Caco-2 (cell line): ENCODE data around the gene CCND2. TPM values are rescaled to one million over a fixed set of nuclear protein-coding genes. Genes with fewer than 3 reads are reported as not detected.
"Not testable (repeated sequence)": the region's sequence is repeated elsewhere in the genome, so short reads cannot be mapped to it uniquely, and the experiment has no call there.

Source experiments
- BruUV-seq: library from RNA; stranded (reverse); fragments of 400-500 nt; replicated peaks from 2 replicates; lab custom pipeline; 2021; lab: Mats Ljungman, UMichigan
- CTCF ChIA-PET: fragments of 300-600 bp; sonication (Branson Sonifier 250); formaldehyde crosslinking; loops from one replicate; lab custom pipeline; 2022; ENCODE audit warnings: antibody characterized with exemption; lab: Charles Lee
- POLR2A ChIA-PET: fragments of 300-600 bp; sonication (Branson Sonifier 250); formaldehyde crosslinking; loops from one replicate; lab custom pipeline; 2022; ENCODE audit warnings: antibody characterized with exemption; lab: Charles Lee
- DNase-seq, 2 experiments: peaks; one replicate each; pipeline versions ENCODE4 v3.0.0 to v3.0.0-alpha.2; 2020 to 2022
- H3K27me3 ChIP-seq: replicated peaks from 2 replicates; pipeline ENCODE4 v1.6.0; 2011; ENCODE audit warnings: low read length; ENCODE audit not compliant: control insufficient read depth, insufficient read depth
- H3K36me3 ChIP-seq: 2 replicates; pipeline ENCODE4 v1.5.1; 2011; ENCODE audit warnings: low read length; ENCODE audit not compliant: control insufficient read depth, insufficient read depth
- H3K4me1 ChIP-seq: fragments of 250-450 bp; sonication (Bioruptor Pico); 2 replicates; pipeline ENCODE4 v1.5.1; 2020; ENCODE audit warnings: mild to moderate bottlenecking
- H3K4me3 ChIP-seq: 2 replicates; pipeline ENCODE4 v1.5.1; 2011; ENCODE audit warnings: low read depth, mild to moderate bottlenecking, control low read depth, low read length
- H3K9me3 ChIP-seq: fragments of 250-450 bp; sonication (Bioruptor Pico); 2 replicates; pipeline ENCODE4 v1.5.1; 2020; ENCODE audit warnings: mild to moderate bottlenecking, moderate library complexity
- H3K27ac Mint-ChIP-seq: one replicate; pipeline ENCODE4 v1.8.0; 2022; ENCODE audit warnings: mixed read lengths; ENCODE audit not compliant: unreplicated experiment
- H3K27me3 Mint-ChIP-seq: one replicate; pipeline ENCODE4 v1.8.0; 2022; ENCODE audit warnings: mixed read lengths; ENCODE audit not compliant: insufficient read depth, unreplicated experiment
- H3K36me3 Mint-ChIP-seq: one replicate; pipeline ENCODE4 v1.8.0; 2022; ENCODE audit warnings: mild to moderate bottlenecking, mixed read lengths; ENCODE audit not compliant: insufficient read depth, unreplicated experiment
- H3K4me1 Mint-ChIP-seq: one replicate; pipeline ENCODE4 v1.8.0; 2022; ENCODE audit warnings: low read depth, mixed read lengths; ENCODE audit not compliant: unreplicated experiment
- H3K4me3 Mint-ChIP-seq: one replicate; pipeline ENCODE4 v1.8.0; 2022; ENCODE audit warnings: mild to moderate bottlenecking, moderate library complexity, mixed read lengths; ENCODE audit not compliant: unreplicated experiment
- H3K9me3 Mint-ChIP-seq: one replicate; pipeline ENCODE4 v1.8.0; 2022; ENCODE audit warnings: mixed read lengths; ENCODE audit not compliant: unreplicated experiment
- CTCF ChIP-seq, 2 experiments: fragments of 200-600 bp in 1 of 2; IDR thresholded peaks; 1 replicate in 1 of 2; 2 replicates in 1 of 2; pipeline versions ENCODE4 v1.5.1 to v1.8.0; 2011 to 2022; ENCODE audit warnings: antibody characterized with exemption in 1 of 2, control low read depth in 1 of 2, inconsistent platforms in 1 of 2, low read depth in 1 of 2, low read length in 1 of 2, mild to moderate bottlenecking in 1 of 2, moderate library complexity in 1 of 2; ENCODE audit not compliant: insufficient read depth in 1 of 2, severe bottlenecking in 1 of 2, unreplicated experiment in 1 of 2
- intact Hi-C: fragments of 100-400 bp; cut with micrococcal nuclease; formaldehyde crosslinking; loops from one replicate; pipeline ENCODE4 v1.10.0; 2022; ENCODE audit not compliant: unreplicated experiment
- total RNA-seq: library from RNA; stranded (reverse); gene quantifications from 2 replicates; pipeline ENCODE4 v1.2.3, GENCODE V29; 2022

CCND2 gene
- total RNA-seq, 1 experiment from 2014 or later: 145 TPM

GRCh38 chr12:4243091-4243490 lies 30.5 kb upstream of the CCND2 start:
- peaks cover 33% of the 10 kb centered on the region for H3K27me3 Mint-ChIP-seq
- TF ChIP-seq CTCF (IDR thresholded peaks at IDR 0.05; ENCODE audit: insufficient read depth in 1 of 2, low read depth in 1 of 2, low read length in 1 of 2, severe bottlenecking in 1 of 2, unreplicated experiment in 1 of 2): no peak
- no TSS peak for BruUV-seq
- Histone ChIP-seq H3K36me3 (no peaks in the 10 kb centered on the region), H3K4me3 (no peak overlapping the region), H3K4me1 (no peaks in the 10 kb centered on the region), H3K27me3 (no peaks in the 10 kb centered on the region), H3K9me3 (peaks cover 9% of the 10 kb centered on the region; the same call in 1 of the 2 replicates)
- no peak for DNase-seq
- H3K36me3 Mint-ChIP-seq: no peaks in the 10 kb centered on the region
- CTCF ChIA-PET: no interaction called here
- peaks cover 24% of the 10 kb centered on the region for H3K9me3 Mint-ChIP-seq
- H3K27ac Mint-ChIP-seq: no peak overlapping the region
- intact Hi-C loops: no loop called here
- POLR2A ChIA-PET: no interaction called here
- H3K4me3 Mint-ChIP-seq: no peak overlapping the region
- no peaks in the 10 kb centered on the region for H3K4me1 Mint-ChIP-seq

- CTCF ChIA-PET, H3K4me1 Mint-ChIP-seq, intact Hi-C loops: not testable (repeated sequence)
Observed at GRCh38 chr12:4243491-4244100, 30.0 kb upstream of the CCND2 start.

GRCh38 chr12:4244868-4245267 lies 28.7 kb upstream of the CCND2 start:
- H3K9me3 Mint-ChIP-seq: peaks cover 9% of the 10 kb centered on the region
- no peak for DNase-seq
- TF ChIP-seq CTCF (IDR thresholded peaks at IDR 0.05; ENCODE audit: insufficient read depth in 1 of 2, low read depth in 1 of 2, low read length in 1 of 2, severe bottlenecking in 1 of 2, unreplicated experiment in 1 of 2): no peak
- Histone ChIP-seq H3K36me3 (no peaks in the 10 kb centered on the region), H3K4me3 (no peak overlapping the region), H3K27me3 (0 out of 2 replicates have a peak, but pooled peaks cover 1% of the 10 kb centered on the region), H3K4me1 (no peaks in the 10 kb centered on the region), H3K9me3 (no peaks in the 10 kb centered on the region)
- H3K27ac Mint-ChIP-seq: no peak overlapping the region
- H3K27me3 Mint-ChIP-seq: peaks cover 26% of the 10 kb centered on the region
- BruUV-seq: no TSS peak
- H3K4me1 Mint-ChIP-seq: no peaks in the 10 kb centered on the region
- CTCF ChIA-PET: no interaction called here
- POLR2A ChIA-PET: no interaction called here
- H3K36me3 Mint-ChIP-seq: no peaks in the 10 kb centered on the region
- no peak overlapping the region for H3K4me3 Mint-ChIP-seq
- intact Hi-C loops: no loop called here

More at GRCh38 chr12:4243491-4244100, 30.0 kb upstream of the CCND2 start:
- H3K9me3 ChIP-seq, H3K36me3 Mint-ChIP-seq, DNase-seq, H3K4me1 ChIP-seq, H3K4me3 Mint-ChIP-seq, POLR2A ChIA-PET, H3K36me3 ChIP-seq, BruUV-seq, H3K27me3 ChIP-seq, H3K27ac Mint-ChIP-seq, H3K4me3 ChIP-seq: not testable (repeated sequence)
- peaks cover 30% of the 10 kb centered on the region for H3K27me3 Mint-ChIP-seq
- peaks cover 19% of the 10 kb centered on the region for H3K9me3 Mint-ChIP-seq
